ENCODE results near the gene LHX4.

The LHX4 gene

GRCh38 chr1:180309338-180309737, 79.3 kb downstream of the LHX4 start:
- ChIA-PET CTCF (interaction anchor here (1.0 to 1.5 kb wide), 2 partner anchors 9 to 24 kb away, joined by 3 to 4 read pairs; no protein-coding TSS in a partner anchor), POLR2A (no interaction called here)
- no peak overlapping the region for H3K27ac ChIP-seq (ENCODE audit: insufficient read depth in 1 of 2, low read depth in 1 of 2, low read length in 2 of 2, poor library complexity in 1 of 2, severe bottlenecking in 2 of 2)
- peaks cover 0 to 3% (median 0%) of the 10 kb centered on the region in 5 experiments for H3K9me3 ChIP-seq (ENCODE audit: control extremely low read depth in 1 of 5, control insufficient read depth in 4 of 5, insufficient read depth in 2 of 5, low read depth in 1 of 5, low read length in 4 of 5)
- no peak for DNase-seq
- no peak overlapping the region for H3K4me3 ChIP-seq (ENCODE audit: control insufficient read depth in 1 of 7, extremely low read depth in 1 of 7, insufficient read depth in 4 of 7, low read depth in 2 of 7, low read length in 6 of 7)
- H3K27me3 ChIP-seq (replicated peaks in 2 of 5; ENCODE audit: control insufficient read depth in 4 of 5, insufficient read depth in 5 of 5, low read length in 4 of 5), result no peaks in the 10 kb centered on the region
- H3K36me3 ChIP-seq (ENCODE audit: control insufficient read depth in 4 of 4, insufficient read depth in 4 of 4, low read length in 3 of 4), result peaks cover 7 to 16% (median 12%) of the 10 kb centered on the region in 4 experiments
- no peaks in the 10 kb centered on the region for H3K4me1 ChIP-seq (ENCODE audit: control extremely low read depth in 1 of 4, control insufficient read depth in 4 of 4, insufficient read depth in 4 of 4, low read length in 3 of 4)
- WGBS (ENCODE audit: insufficient coverage), result 100% methylated on average over 1 of the region's 1 CpG

- DNase-seq, result no peak
- CTCF ChIA-PET, result interaction anchor here (1.0 kb wide), 1 partner anchor 9 kb away, joined by 3 read pairs; no protein-coding TSS in a partner anchor
Observed at GRCh38 chr1:180310095-180310494, 80.0 kb downstream of the LHX4 start.

GRCh38 chr1:180311011-180311730, 81.1 kb downstream of the LHX4 start:
- Histone ChIP-seq H3K4me1 (ENCODE audit: control extremely low read depth in 1 of 4, control insufficient read depth in 4 of 4, insufficient read depth in 4 of 4, low read length in 3 of 4) (no peaks in the 10 kb centered on the region), H3K4me3 (ENCODE audit: control insufficient read depth in 1 of 7, extremely low read depth in 1 of 7, insufficient read depth in 4 of 7, low read depth in 2 of 7, low read length in 6 of 7) (no peak overlapping the region), H3K9me3 (ENCODE audit: control extremely low read depth in 1 of 5, control insufficient read depth in 4 of 5, insufficient read depth in 2 of 5, low read depth in 1 of 5, low read length in 4 of 5) (peaks cover 0 to 3% (median 0%) of the 10 kb centered on the region in 5 experiments), H3K36me3 (ENCODE audit: control insufficient read depth in 4 of 4, insufficient read depth in 4 of 4, low read length in 3 of 4) (peaks cover 7 to 16% (median 14%) of the 10 kb centered on the region in 4 experiments), H3K27ac (ENCODE audit: insufficient read depth in 1 of 2, low read depth in 1 of 2, low read length in 2 of 2, poor library complexity in 1 of 2, severe bottlenecking in 2 of 2) (no peak overlapping the region), H3K27me3 (replicated peaks in 2 of 5; ENCODE audit: control insufficient read depth in 4 of 5, insufficient read depth in 5 of 5, low read length in 4 of 5) (no peaks in the 10 kb centered on the region)
- ChIA-PET CTCF (no interaction called here), POLR2A (no interaction called here)
- DNase-seq, result no peak
- 98% methylated on average over 4 of the region's 4 CpGs for WGBS (ENCODE audit: insufficient coverage)

More at GRCh38 chr1:180310095-180310494, 80.0 kb downstream of the LHX4 start:
- H3K4me3 ChIP-seq (ENCODE audit: control insufficient read depth in 1 of 7, extremely low read depth in 1 of 7, insufficient read depth in 4 of 7, low read depth in 2 of 7, low read length in 6 of 7), result no peak overlapping the region
- no peaks in the 10 kb centered on the region for H3K4me1 ChIP-seq (ENCODE audit: control extremely low read depth in 1 of 4, control insufficient read depth in 4 of 4, insufficient read depth in 4 of 4, low read length in 3 of 4)
- no peak overlapping the region for H3K27ac ChIP-seq (ENCODE audit: insufficient read depth in 1 of 2, low read depth in 1 of 2, low read length in 2 of 2, poor library complexity in 1 of 2, severe bottlenecking in 2 of 2)
- POLR2A ChIA-PET, result no interaction called here
- no peaks in the 10 kb centered on the region for H3K27me3 ChIP-seq (replicated peaks in 2 of 5; ENCODE audit: control insufficient read depth in 4 of 5, insufficient read depth in 5 of 5, low read length in 4 of 5)
- no CpG with 5 or more reads among the region's 3 CpGs for WGBS (ENCODE audit: insufficient coverage)
- H3K36me3 ChIP-seq (ENCODE audit: control insufficient read depth in 4 of 4, insufficient read depth in 4 of 4, low read length in 3 of 4), result peaks cover 7 to 16% (median 14%) of the 10 kb centered on the region in 4 experiments
- peaks cover 0 to 3% (median 0%) of the 10 kb centered on the region in 5 experiments for H3K9me3 ChIP-seq (ENCODE audit: control extremely low read depth in 1 of 5, control insufficient read depth in 4 of 5, insufficient read depth in 2 of 5, low read depth in 1 of 5, low read length in 4 of 5)

DNA sequence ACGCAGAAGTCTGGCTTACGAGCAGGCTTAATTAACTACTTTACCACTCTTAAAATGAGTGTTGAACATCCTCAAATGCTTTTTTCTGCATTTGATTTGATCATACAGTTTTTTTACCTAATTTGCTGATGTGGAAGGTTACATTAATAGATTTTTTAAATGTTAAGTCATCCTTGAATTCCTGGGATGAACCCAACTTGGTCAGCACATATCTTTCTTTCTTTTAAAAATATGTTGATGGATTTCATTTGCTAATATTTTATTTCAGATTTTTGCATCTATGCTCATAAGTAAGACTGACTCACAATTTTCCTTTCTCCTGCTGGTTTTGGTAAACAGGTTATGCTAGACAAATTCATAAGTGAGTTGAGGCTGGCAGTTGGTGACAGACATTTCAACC, 82.9 kb downstream of the LHX4 start:
- no peak overlapping the region for H3K27ac ChIP-seq (ENCODE audit: insufficient read depth in 1 of 2, low read depth in 1 of 2, low read length in 2 of 2, poor library complexity in 1 of 2, severe bottlenecking in 2 of 2)
- WGBS (ENCODE audit: insufficient coverage), result no CpG with 5 or more reads among the region's 2 CpGs
- DNase-seq, result no peak
- H3K36me3 ChIP-seq (ENCODE audit: control insufficient read depth in 4 of 4, insufficient read depth in 4 of 4, low read length in 3 of 4), result peaks cover 7 to 16% (median 14%) of the 10 kb centered on the region in 4 experiments
- ChIA-PET CTCF (interaction anchor here (1.1 kb wide), 1 partner anchor 32 kb away, joined by 3 read pairs; no protein-coding TSS in a partner anchor), POLR2A (no interaction called here)
- H3K4me3 ChIP-seq (ENCODE audit: control insufficient read depth in 1 of 7, extremely low read depth in 1 of 7, insufficient read depth in 4 of 7, low read depth in 2 of 7, low read length in 6 of 7), result no peak overlapping the region
- H3K27me3 ChIP-seq (replicated peaks in 2 of 5; ENCODE audit: control insufficient read depth in 4 of 5, insufficient read depth in 5 of 5, low read length in 4 of 5), result no peaks in the 10 kb centered on the region
- H3K4me1 ChIP-seq (ENCODE audit: control extremely low read depth in 1 of 4, control insufficient read depth in 4 of 4, insufficient read depth in 4 of 4, low read length in 3 of 4), result no peaks in the 10 kb centered on the region
- H3K9me3 ChIP-seq (ENCODE audit: control extremely low read depth in 1 of 5, control insufficient read depth in 4 of 5, insufficient read depth in 2 of 5, low read depth in 1 of 5, low read length in 4 of 5), result no peaks in the 10 kb centered on the region

DNA sequence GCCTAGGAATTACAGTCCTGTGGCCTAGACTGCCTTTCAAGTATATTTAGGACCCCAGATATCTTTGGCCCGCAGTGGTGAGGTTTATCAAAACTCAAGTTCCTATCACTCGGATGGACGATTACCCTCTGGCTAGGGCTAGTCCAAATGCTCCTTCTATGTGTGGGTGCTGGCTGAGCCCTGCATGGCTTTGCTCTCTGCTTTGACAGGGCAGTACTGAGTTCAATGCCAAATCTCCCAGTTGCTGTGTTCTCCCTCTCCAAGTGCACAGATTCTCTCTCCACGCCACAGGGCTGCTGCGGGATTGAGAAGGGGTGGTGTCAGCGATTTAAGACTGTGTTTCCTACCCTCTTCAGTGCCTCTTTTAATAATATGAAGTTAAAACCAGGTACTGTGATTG, 97.0 kb downstream of the LHX4 start:
- peaks cover 0 to 17% (median 6%) of the 10 kb centered on the region in 4 experiments for H3K36me3 ChIP-seq (ENCODE audit: control insufficient read depth in 4 of 4, insufficient read depth in 4 of 4, low read length in 3 of 4)
- H3K9me3 ChIP-seq (ENCODE audit: control extremely low read depth in 1 of 5, control insufficient read depth in 4 of 5, insufficient read depth in 2 of 5, low read depth in 1 of 5, low read length in 4 of 5), result peaks cover 1 to 24% (median 6%) of the 10 kb centered on the region in 5 experiments
- no peaks in the 10 kb centered on the region for H3K27me3 ChIP-seq (replicated peaks in 2 of 5; ENCODE audit: control insufficient read depth in 4 of 5, insufficient read depth in 5 of 5, low read length in 4 of 5)
- ChIA-PET POLR2A (no interaction called here), CTCF (no interaction called here)
- no peak for DNase-seq
- 100% methylated on average over 3 of the region's 6 CpGs for WGBS (ENCODE audit: insufficient coverage)
- no peaks in the 10 kb centered on the region for H3K4me1 ChIP-seq (ENCODE audit: control extremely low read depth in 1 of 4, control insufficient read depth in 4 of 4, insufficient read depth in 4 of 4, low read length in 3 of 4)
- no peak overlapping the region for H3K4me3 ChIP-seq (ENCODE audit: control insufficient read depth in 1 of 7, extremely low read depth in 1 of 7, insufficient read depth in 4 of 7, low read depth in 2 of 7, low read length in 6 of 7)
- H3K27ac ChIP-seq (ENCODE audit: insufficient read depth in 1 of 2, low read depth in 1 of 2, low read length in 2 of 2, poor library complexity in 1 of 2, severe bottlenecking in 2 of 2), result no peak overlapping the region

Data from common myeloid progenitor, CD34-positive (primary cell).